GM18951 (cell line): ENCODE data around the gene PALMD.

ENCODE experiments used
- POLR2A ChIP-seq: IDR thresholded peaks from 4 replicates; pipeline ENCODE4 v1.6.1; 2011; ENCODE audit warnings: mild to moderate bottlenecking; ENCODE audit not compliant: insufficient read length, insufficient read depth; ENCODE audit errors: extremely low read depth
- in situ Hi-C: fragments of 300-500 bp; cut with MboI; formaldehyde crosslinking; loops from one replicate; pipeline ENCODE4 v1.12.0; 2022; ENCODE audit warnings: low sequenced_read_pairs, mixed read lengths, inconsistent platforms; ENCODE audit not compliant: unreplicated experiment

PALMD gene, protein sequence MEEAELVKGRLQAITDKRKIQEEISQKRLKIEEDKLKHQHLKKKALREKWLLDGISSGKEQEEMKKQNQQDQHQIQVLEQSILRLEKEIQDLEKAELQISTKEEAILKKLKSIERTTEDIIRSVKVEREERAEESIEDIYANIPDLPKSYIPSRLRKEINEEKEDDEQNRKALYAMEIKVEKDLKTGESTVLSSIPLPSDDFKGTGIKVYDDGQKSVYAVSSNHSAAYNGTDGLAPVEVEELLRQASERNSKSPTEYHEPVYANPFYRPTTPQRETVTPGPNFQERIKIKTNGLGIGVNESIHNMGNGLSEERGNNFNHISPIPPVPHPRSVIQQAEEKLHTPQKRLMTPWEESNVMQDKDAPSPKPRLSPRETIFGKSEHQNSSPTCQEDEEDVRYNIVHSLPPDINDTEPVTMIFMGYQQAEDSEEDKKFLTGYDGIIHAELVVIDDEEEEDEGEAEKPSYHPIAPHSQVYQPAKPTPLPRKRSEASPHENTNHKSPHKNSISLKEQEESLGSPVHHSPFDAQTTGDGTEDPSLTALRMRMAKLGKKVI

DNA sequence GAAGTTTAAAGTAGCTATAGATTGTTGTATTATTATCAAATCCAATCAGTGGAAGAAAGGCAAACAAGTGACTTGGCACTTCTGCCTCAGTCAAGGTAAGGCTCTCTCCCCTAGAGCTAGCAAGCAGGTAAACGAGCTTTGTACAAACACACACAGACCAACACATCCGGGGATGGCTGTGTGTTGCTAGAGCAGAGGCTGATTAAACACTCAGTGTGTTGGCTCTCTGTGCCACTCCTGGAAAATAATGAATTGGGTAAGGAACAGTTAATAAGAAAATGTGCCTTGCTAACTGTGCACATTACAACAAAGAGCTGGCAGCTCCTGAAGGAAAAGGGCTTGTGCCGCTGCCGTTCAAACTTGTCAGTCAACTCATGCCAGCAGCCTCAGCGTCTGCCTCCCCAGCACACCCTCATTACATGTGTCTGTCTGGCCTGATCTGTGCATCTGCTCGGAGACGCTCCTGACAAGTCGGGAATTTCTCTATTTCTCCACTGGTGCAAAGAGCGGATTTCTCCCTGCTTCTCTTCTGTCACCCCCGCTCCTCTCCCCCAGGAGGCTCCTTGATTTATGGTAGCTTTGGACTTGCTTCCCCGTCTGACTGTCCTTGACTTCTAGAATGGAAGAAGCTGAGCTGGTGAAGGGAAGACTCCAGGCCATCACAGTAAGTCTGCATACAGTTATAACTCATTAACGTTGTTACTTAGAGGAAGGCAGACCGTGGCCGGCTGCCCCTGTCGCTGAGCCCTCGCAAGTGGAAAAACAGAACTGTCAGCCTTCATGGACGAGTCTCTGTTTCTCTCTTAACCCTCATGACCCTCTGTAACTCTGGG lies at the start of gene PALMD:
PALMD (plus strand) TSS at position 415 of the 833 bp plus-strand sequence; CDS start at position 620, 205 bp downstream.
- in situ Hi-C loops = no loop called here
- TF ChIP-seq POLR2A = no peak

DNA sequence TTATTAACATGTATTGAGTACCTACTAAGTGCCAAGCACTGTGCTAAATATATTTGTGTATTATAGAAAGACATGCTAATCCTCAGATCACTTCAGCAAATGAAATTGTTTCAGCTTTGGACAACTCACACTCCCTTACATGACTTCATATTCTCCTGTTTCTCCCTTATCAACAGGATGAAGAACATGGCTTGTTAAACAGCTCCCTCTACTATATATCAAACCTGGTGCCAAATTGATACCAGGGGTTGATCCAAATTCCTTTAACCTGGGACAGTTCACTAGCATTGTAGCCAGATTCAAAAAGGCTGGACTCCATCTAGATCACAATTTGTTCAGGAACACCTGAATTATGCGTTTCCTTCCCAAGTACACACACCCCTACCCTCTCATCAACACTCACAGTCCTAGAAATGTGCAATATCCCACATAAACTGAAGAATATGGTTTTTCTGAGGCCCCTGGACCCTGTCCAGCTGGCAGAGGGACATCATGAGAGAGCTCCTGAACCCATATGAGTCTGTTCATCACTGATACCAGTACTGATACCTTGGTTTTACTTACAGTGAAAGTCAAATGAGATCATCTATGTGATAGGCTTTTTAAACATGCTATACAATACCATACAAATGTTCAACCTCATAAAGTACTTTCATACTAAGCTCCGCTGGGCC lies 47.0 kb upstream of the PALMD start:
- in situ Hi-C loops = no loop called here
- no peak for TF ChIP-seq POLR2A

DNA sequence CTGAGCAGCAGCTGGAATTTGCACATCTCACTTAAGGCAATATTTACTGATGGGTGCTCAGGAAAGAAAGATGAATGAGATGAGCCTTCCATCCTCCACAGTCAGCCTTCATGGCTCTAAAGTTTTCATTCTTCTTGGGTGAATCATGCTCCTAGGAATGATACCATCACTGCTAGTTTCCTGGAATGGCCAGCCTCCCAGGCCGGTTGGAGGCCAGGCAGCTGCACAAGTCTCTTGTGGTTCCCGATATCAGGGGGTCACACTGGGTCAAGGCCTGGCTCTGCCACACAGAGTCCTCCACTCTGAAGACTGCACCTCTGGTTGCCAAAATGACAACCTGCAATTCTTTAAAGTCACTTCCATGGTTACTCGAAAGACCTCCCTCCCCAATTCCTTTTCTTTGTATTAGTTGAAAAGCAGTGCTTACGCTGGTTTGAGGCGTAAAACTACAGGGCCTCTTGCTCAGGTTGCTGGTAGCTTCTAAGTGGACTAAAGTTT lies 46.2 kb upstream of the PALMD start:
- in situ Hi-C loops = no loop called here
- TF ChIP-seq POLR2A = no peak

DNA sequence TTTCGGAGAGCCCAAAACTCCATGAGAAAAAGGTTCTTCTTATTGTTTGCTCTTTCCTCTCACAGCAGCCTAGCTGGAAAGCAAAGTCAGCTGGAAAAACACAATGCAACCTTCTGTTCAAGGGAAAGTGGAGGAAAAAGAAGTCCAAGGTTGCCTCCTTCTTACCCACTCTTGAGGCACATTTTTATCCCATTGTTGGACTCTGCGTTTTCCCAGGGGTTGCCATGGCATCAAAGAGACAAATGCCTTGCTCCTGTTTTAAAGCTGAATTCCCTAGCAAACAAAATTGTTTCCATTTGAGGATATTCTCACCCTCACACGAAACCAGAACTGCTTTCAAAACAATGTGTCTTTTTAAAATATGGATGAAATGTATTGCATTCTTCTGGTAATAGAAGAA lies 45.1 kb upstream of the PALMD start:
- in situ Hi-C loops = no loop called here

DNA sequence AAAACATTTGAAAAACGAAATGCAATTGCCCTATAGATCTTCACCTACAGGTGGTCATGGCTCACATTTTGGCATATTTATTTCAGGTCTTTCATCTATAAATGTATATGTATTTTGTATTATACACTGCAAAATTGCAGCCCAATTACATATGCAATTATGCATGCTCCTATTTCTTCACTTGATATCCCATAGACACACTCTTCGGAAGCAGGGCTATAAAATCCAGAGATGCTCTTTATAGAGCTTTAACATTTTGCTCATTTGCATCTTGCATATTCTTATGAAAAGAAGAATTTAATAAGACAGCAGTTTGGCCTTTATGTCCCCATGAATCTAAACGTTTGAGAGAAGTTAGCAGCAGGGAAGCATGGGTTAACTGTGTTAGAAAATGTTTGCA lies 44.7 kb upstream of the PALMD start:
- in situ Hi-C loops = no loop called here
- no peak for TF ChIP-seq POLR2A

More for the DNA sequence above, 45.1 kb upstream of the PALMD start:
- TF ChIP-seq POLR2A = no peak

DNA sequence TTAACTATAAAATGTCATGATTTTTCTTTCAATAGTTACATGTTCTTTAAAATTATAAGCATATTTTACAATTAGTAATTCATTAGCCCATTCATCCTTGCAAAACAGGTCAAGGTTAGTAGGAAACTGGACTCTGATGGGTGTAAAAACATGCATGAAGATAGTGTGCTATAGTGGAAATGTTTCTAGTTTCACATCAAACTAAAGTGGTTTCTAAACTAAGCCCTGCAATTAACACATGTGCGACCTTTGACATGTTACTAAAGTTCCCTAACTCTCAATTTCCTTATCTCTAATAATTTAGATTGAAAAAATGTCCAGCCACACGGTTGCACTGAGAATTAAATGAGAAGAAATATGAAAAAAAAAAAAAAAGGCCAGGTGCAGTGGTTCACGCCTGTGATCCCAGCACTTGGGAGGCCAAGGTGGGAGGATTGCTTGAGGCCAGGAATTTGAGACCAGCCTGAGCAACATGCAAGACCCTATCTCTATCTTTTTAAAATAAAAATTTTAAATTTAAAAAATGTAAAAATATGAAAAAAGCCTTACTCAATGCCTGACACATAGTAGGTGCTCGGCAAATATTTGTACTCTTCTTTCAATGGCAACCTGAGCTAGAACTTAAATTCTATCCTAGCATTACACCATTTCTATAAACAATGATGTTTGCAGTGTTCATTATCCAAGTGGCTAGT lies 44.1 kb upstream of the PALMD start:
- in situ Hi-C loops = no loop called here
- no peak for TF ChIP-seq POLR2A

DNA sequence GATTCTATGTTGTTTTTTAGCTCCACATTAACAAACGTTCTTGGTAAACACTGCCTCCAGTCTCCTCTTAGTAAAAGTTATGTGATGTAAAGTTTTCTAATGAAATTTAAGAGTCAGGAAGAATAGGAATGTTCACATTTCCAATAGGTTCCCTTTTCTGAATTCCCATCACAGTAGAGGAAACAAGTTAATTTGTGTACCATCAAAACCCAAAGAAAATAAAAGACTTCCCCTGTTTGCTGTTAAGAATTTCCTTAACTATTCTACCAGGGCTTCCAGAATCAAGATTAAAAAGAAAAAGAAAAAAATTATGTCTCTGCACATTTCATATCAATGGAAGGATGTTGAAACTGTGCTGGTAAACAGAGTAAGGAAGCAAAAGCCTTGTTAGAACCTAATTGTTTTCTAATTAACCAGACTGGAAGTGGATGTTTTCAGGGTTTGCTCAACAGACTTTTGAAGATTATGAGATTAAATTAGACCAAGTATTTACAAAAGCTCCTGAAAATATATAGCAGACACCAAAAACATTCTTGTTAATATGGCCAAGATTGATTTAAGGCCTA lies 43.4 kb upstream of the PALMD start:
- TF ChIP-seq POLR2A = no peak
- in situ Hi-C loops = no loop called here

DNA sequence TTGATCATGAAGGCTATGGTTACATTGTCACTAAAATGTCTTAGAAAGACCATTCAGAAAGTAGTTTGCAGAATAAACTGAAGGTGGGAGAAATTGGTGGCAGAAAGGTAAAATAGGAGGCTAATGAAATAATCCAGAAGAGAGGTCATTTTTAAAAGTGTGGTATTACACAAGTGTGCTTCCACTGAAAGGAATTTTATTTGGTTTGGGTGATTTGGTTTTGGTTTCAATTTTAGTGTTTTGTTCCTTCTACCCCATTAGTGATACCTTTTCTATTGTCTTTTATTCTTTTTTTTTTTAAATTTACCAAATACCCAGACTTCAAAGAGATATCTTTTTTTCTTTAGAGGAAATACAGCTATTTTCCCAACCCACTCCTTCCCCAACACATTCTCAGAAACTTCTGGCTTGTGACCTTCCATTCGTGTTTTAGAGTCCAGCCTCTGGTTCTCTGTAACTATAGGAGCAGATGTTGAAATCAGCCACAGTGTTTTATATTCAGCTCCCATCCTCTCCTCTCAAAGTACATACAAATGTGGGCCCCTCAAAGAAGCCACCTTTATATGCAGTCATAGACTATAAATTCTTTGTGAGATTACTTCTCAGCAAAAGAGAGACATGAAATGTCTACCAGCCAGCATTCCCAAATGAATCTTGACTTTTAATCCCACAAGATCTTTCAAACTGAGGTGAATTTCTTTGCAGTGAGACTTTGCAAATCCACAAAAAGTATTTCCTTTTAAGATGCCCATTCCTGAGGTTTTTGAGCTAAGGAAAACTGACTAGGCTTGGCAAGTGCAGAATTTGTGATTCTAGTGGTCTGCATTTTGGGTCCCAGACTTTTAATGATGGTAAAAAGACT lies 42.0 kb upstream of the PALMD start:
- in situ Hi-C loops = no loop called here
- TF ChIP-seq POLR2A = no peak

DNA sequence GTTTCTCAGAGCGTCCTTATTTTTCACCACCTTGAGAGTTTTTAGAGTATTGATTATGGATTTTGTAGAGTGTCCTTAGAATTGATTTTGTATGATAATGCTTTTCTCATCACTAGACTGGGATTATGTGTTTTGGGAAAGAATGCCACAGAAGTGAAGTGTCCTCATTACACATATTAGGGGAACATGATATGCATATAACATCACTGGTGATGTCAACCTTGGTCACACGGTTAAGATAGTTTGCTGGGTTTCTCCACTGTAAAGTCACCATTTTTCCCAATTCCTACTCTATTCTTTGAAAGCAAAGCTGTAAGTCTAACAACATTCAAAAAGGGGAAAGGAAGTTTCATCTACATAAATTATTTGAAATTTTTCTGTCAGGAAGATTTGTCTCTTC lies 39.6 kb upstream of the PALMD start:
- no peak for TF ChIP-seq POLR2A
- in situ Hi-C loops = no loop called here

DNA sequence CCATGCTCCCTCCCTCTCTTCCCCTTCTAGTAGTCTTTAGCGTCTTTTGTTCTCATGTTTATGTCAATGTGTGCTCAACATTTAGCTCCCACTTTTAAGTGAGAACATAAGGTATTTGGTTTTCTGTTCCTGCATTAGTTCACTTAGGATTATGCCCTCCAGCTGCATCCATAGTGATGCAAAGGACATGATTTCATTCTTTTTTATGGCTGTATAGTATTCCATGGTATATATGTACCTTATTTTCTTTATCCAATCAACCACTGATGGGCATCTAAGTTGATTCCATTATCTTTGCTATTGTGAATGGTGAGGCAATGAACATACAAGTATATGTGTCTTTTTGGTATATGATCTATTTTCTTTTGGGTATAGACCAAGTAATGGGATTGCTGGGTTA lies 38.3 kb upstream of the PALMD start:
- no peak for TF ChIP-seq POLR2A
- in situ Hi-C loops = no loop called here

DNA sequence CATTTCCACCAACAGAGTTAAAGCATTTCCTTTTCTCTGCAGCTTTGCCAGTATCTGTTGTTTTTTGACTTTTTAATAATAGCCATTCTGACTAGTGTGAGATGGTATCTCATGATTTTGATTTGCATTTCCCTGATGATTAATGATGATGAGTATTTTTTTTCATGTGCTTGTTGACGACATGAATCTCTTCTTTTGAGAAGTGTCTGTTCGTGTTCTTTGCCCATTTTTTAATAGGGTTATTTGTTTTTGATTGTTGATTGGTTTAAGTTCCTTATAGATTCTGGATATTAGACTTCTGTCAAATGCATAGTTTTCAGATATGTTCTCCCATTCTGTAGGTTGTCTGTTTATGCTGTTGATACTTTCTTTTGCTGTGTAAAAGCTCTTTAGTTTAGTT lies 37.9 kb upstream of the PALMD start:
- TF ChIP-seq POLR2A = no peak
- in situ Hi-C loops = no loop called here

DNA sequence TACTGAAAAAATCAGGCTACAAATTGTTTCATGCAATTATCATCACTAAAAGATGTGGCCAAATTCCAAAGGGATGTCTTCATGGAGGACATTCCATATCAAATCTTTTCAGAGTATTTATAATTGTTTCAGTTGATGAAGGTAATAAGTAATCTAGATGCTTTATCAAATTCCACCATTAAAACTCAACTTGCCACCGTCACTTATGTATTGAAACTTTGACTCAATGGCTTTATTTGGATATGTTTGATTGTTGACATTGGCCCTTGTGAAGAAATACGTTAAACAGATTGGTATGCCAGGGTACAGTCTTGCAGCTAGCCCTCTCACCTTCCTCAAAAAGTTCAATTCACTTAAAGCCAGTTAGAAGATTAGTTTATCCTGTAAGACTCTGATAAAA lies 32.2 kb upstream of the PALMD start:
- no peak for TF ChIP-seq POLR2A
- in situ Hi-C loops = no loop called here

DNA sequence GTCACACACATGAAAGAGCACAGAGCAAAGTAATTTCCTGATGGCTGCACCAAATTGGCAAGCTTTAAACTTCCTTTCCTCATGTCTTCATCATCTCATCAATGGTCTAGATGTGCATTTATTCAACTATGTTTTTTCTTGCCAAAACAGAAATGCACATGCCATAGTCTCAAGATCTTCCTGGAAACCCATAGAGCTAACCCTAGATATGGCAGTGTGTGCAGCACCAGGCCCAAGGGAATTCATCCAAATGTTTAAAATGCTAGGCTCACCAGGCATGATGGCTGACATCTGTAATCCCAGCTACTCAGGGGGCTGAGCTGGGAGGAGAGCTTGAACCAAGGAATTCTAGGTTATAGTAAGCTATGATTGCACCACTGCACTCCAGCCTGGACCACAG lies 31.2 kb upstream of the PALMD start:
- TF ChIP-seq POLR2A = no peak
- in situ Hi-C loops = no loop called here
